Retina (tissue), 1 donor: ENCODE measurements around the gene PLEKHA8.

Source experiments
- DNase-seq: peaks from one replicate; pipeline ENCODE4 v3.0.0-alpha.2; 2016

Gene PLEKHA8

GRCh38 chr7:30148426-30148825 lies 120.2 kb downstream of the PLEKHA8 start:
- no peak for DNase-seq

- no peak for DNase-seq
Observed at GRCh38 chr7:30148951-30149459, 120.8 kb downstream of the PLEKHA8 start.

GRCh38 chr7:30149640-30150272 lies 121.5 kb downstream of the PLEKHA8 start:
- no peak for DNase-seq

GRCh38 chr7:30150711-30151110 lies 122.5 kb downstream of the PLEKHA8 start:
- DNase-seq: no peak

- no peak for DNase-seq
Observed at GRCh38 chr7:30154111-30154587, 125.9 kb downstream of the PLEKHA8 start.

- DNase-seq: no peak
Observed at GRCh38 chr7:30155481-30155880, 127.3 kb downstream of the PLEKHA8 start.

- no peak for DNase-seq
Observed at GRCh38 chr7:30157204-30157603, 129.0 kb downstream of the PLEKHA8 start.

GRCh38 chr7:30159163-30159562 lies 131.0 kb downstream of the PLEKHA8 start:
- DNase-seq: no peak

- DNase-seq: no peak
Observed at GRCh38 chr7:30159698-30160143, 131.5 kb downstream of the PLEKHA8 start.

- DNase-seq: no peak
Observed at GRCh38 chr7:30160329-30160728, 132.1 kb downstream of the PLEKHA8 start.

GRCh38 chr7:30162133-30162532 lies 133.9 kb downstream of the PLEKHA8 start:
- no peak for DNase-seq

GRCh38 chr7:30162622-30163124 lies 134.5 kb downstream of the PLEKHA8 start:
- DNase-seq: peak; percentile 67

- peak; percentile 53 for DNase-seq
Observed at GRCh38 chr7:30163231-30163894, 135.2 kb downstream of the PLEKHA8 start.

- DNase-seq: peak; percentile 73
Observed at GRCh38 chr7:30164567-30164966, 136.4 kb downstream of the PLEKHA8 start.

GRCh38 chr7:30165590-30165989 lies 137.4 kb downstream of the PLEKHA8 start:
- DNase-seq: no peak

GRCh38 chr7:30166155-30166840 lies 138.1 kb downstream of the PLEKHA8 start:
- DNase-seq: peak; percentile 42

- no peak for DNase-seq
Observed at GRCh38 chr7:30166841-30167235, 138.6 kb downstream of the PLEKHA8 start.

- DNase-seq: no peak
Observed at GRCh38 chr7:30167901-30168300, 139.7 kb downstream of the PLEKHA8 start.

- peak; percentile 60 for DNase-seq
Observed at GRCh38 chr7:30168835-30169573, 140.8 kb downstream of the PLEKHA8 start.

GRCh38 chr7:30169579-30169978 lies 141.4 kb downstream of the PLEKHA8 start:
- no peak for DNase-seq

- DNase-seq: no peak
Observed at GRCh38 chr7:30170476-30171205, 142.4 kb downstream of the PLEKHA8 start.
